HG03378 (cell line): ENCODE data around the gene HPGDS.
"Not testable (repeated sequence)": the region's sequence is repeated elsewhere in the genome, so short reads cannot be mapped to it uniquely, and the experiment has no call there.

Experiments used
- ATAC-seq: cut with Tn5 transposase; IDR thresholded peaks from one replicate; pipeline ENCODE4 v1.9.1; 2021; ENCODE audit warnings: mild to moderate bottlenecking, moderate library complexity; ENCODE audit not compliant: unreplicated experiment

The HPGDS gene

GRCh38 chr4:94332983-94333590 lies 9.5 kb downstream of the HPGDS start:
- no peak for ATAC-seq

- ATAC-seq = no peak
Measured at GRCh38 chr4:94329933-94330332, 12.7 kb downstream of the HPGDS start.

- no peak for ATAC-seq
Measured at GRCh38 chr4:94325835-94326234, 16.8 kb downstream of the HPGDS start.

DNA sequence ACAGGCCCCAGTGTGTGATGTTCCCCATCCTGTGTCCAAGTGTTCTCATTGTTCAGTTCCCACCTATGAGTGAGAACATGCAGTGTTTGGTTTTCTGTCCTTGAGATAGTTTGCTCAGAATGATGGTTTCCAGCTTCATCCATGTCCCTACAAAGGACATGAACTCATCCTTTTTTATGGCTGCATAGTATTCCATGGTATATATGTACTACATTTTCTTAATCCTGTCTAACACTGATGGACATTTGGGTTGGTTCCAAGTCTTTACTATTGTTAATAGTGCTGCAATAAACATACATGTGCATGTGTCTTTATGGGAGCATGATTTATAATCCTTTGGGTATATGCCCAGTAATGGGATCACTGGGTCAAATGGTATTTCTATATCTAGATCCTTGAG lies 22.7 kb downstream of the HPGDS start:
- not testable (repeated sequence) for ATAC-seq

- no peak for ATAC-seq
Measured at GRCh38 chr4:94307231-94307871, 35.3 kb downstream of the HPGDS start.

DNA sequence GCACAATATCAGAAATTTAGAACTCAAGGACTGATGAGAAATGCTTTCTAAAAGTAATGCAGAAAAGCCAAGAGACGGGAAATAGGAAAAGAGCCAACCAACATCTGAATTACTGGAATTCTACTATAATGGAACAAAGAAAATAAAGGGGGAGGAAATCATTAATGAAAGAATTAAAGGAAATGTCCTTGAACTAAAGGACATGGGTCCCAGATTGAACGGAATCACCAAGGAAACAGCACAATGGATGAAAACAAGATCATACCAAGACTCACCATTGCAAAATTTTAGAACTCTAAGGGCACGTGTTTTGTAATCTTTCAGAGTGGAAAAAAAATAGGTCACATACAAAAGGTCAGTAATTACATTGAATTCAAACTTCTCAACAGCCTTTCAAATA lies 35.9 kb downstream of the HPGDS start:
- ATAC-seq = no peak

- no peak for ATAC-seq
Measured at GRCh38 chr4:94305466-94306225, 37.0 kb downstream of the HPGDS start.

DNA sequence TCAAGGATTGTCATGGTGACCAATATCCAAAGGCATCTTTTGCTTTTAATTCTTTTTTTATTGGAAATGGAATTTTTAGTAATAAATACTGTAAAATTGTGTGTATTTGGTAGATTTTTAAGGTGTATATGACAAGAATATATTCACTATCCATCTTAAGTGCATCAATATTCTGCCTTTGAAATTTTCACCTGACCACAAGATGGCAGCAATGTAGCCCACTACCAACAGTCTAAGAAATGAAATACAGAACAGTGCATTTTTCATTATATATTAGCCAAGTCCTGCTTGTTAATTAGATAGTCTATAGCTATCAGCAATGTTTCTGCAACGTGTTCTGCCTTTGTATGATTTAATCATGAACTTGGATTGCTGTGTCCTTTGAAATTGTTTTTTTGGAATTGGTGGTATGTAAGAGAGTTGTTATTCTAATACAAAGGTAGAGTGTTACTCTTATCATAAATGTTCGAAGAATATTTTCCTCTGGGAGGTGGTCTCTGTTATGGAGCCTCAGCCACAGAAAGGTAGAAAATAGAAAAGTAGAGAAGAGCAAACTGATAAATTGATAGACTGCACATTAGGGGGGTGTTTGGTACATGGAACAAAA lies 38.2 kb downstream of the HPGDS start:
- peak; percentile 71 for ATAC-seq

DNA sequence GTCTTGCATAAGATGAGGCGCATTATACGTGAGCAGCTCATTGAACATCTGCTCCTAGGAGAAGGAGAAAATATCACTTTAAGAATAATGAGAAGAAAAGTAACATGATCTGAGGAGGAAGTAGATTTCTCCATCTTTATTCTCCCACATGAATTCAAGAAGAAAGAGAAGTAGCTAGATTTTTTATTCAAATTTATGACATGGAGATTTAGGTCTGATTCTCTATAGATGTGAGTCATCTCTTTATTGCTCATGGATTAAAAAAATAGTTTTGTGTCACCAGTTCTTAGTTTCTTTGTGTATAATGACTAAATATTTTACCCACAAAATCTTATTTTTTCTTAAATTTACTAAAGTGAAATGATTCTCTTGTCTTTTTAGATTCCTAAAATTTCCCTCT lies 40.4 kb downstream of the HPGDS start:
- ATAC-seq = no peak

- no peak for ATAC-seq
Measured at GRCh38 chr4:94298725-94299252, 43.8 kb downstream of the HPGDS start.

DNA sequence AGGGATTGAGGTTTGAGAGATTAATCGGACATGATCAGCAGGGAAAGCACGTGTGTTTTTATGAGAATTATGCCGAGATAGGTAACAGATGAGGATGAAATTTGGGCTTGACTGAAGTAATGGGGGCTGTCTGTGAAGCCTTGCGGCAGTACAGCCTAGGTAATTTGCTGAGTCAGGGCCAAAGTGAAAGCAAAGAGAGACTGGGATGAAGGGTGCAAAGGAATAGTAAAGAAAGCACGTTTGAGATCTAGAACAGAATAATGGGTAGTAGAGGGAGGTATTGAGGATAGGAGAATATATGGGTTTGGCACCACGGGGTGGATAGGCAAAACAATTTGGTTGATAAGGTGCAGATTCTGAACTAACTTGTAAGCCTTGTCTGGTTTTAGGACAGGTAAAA lies 47.2 kb downstream of the HPGDS start:
- ATAC-seq = not testable (repeated sequence)

- not testable (repeated sequence) for ATAC-seq
Measured at GRCh38 chr4:94293981-94294380, 48.7 kb downstream of the HPGDS start.

GRCh38 chr4:94290245-94290644 lies 52.4 kb downstream of the HPGDS start:
- no peak for ATAC-seq

GRCh38 chr4:94285666-94286065 lies 57.0 kb downstream of the HPGDS start:
- ATAC-seq = no peak

GRCh38 chr4:94284889-94285288 lies 57.7 kb downstream of the HPGDS start:
- ATAC-seq = no peak

DNA sequence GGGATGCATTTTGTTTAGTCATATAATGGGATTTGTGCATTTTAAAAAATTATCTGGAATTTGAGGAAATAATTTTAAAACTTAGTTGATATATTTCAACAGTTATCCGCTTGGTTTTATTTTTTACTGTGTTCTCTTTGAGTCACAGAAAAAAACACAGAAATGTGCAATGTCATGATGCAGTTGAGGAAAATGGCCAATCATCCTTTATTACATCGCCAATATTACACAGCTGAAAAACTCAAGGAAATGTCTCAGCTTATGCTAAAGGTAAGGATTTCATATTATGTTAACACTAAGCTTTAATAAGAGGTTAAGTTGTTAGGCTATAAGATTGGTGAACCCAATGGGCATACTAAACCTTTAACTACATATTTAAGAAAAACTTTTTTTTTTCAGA lies 63.9 kb downstream of the HPGDS start:
- no peak for ATAC-seq

- no peak for ATAC-seq
Measured at GRCh38 chr4:94277534-94277933, 65.1 kb downstream of the HPGDS start.

DNA sequence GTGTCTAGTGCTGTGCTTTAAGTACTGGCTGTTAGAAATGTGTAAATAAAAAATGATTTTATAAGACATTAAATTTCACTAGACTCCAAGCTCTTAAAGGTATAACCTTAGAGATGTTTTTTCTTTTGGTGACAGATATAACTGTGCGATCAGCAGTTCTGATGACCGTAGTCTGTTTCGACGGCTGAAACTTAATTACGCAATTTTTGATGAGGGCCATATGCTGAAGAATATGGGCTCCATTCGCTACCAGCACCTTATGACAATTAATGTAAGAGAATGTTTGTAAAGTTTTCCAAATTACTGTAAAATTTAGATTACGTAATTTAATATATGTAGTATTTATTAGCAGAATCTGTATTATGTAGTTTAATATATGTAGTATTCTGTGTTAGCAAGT lies 66.4 kb downstream of the HPGDS start:
- ATAC-seq = no peak

GRCh38 chr4:94274912-94275311 lies 67.7 kb downstream of the HPGDS start:
- no peak for ATAC-seq

DNA sequence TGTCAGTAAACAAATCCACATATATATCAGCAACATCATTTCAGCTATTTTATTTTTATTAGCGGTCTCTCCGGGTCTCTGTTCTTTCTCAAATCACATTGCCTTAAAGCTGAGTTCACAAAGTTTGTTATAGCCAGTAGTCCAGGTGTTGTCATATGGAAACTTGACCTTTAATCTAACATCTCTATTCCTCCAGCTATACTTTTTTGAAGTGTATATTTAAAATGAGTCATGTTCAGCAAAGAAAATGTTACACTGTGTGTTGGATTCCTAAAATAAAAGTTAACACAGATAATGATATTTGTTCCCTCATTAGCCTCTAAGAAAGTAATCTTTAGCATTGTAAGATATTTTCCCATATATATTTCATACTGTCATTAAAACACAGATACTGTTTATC lies 71.4 kb downstream of the HPGDS start:
- no peak for ATAC-seq

DNA sequence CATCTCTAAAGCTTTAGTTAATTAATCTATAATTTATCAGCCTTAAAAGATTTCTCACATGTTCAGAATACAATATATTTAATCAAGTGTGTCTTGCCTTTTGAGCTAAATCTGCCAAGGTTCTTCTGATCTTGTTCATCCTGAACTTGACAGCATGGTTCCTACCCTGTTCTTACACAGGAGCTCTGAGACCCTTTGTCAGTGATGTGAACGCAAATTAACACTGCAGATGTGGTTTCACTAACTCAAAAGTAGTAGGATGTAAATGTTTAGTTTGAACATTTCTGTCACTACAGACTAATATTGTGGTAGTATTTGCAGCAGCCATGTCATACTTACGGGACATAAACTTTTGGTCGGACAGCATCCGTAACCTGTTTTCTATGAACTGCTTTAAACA lies 75.6 kb downstream of the HPGDS start:
- ATAC-seq = no peak
